GM19035 (cell line): ENCODE results near the gene MYL5.
"Not testable (repeated sequence)": the region's sequence is repeated elsewhere in the genome, so short reads cannot be mapped to it uniquely, and the experiment has no call there.

Experiments
- ATAC-seq: cut with Tn5 transposase; IDR thresholded peaks from one replicate; pipeline ENCODE4 v1.9.1; 2021; ENCODE audit not compliant: unreplicated experiment

The MYL5 gene, protein sequence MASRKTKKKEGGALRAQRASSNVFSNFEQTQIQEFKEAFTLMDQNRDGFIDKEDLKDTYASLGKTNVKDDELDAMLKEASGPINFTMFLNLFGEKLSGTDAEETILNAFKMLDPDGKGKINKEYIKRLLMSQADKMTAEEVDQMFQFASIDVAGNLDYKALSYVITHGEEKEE

DNA sequence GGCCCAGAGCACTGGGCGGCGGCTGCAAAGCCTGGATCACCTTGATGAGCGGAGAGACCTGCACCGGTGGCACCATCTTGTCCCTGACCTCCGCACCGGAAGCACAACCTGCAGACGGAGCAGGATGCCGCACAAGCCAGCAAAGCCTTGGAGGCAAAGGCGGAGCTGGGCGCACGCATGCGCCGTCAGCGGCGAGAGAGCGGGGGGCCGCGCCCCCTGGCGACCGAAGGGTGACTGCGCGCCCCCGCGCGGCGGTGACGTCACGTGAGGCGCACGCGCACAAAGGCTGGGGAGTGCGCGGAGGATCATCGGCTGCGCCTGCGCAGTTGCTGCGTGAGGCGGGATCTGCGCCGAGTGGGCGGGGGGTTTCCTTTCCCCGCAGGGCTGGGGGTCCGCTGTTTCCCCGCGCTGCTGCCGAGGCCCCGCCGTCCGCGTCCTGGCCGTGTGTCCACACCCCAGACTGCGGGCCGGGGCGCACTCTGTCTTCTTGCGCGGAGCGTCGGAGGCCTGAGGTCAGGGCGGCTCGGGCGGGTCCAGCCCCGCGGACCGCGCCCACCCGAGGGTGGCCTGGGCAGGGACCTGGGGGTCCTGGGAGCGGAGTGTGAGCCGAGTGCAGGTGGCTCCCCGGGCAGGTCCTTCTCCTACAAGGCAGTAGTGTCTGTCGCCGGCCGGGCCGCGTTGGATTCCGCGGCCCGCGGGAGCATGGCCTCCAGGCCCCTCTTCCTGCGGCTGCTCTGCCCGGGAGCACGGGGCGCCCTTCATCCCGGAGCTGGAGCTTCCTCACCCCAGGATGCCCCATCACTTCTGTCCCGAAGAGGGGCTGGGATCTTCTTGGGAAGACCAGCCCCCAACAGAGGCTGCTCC, at the start of gene MYL5, which contains the start of gene ATP5ME:
MYL5 (plus strand) TSS at position 371 of the 864 bp plus-strand sequence. CDS start 3,485 bp downstream, outside the sequence.
ATP5ME (minus strand) TSS at position 105 of the 864 bp plus-strand sequence; CDS start at position 76, 29 bp downstream.
- peak; percentile 79 for ATAC-seq

- no peak for ATAC-seq
These were observed 49.4 kb upstream of the MYL5 start, which contains the start of gene PDE6B for GRCh38 chr4:624705-625590. PDE6B (plus strand) TSS chr4:625573; CDS start chr4:625627, 54 bp downstream.

GRCh38 chr4:625631-626161, 48.6 kb upstream of the MYL5 start:
- no peak for ATAC-seq

DNA sequence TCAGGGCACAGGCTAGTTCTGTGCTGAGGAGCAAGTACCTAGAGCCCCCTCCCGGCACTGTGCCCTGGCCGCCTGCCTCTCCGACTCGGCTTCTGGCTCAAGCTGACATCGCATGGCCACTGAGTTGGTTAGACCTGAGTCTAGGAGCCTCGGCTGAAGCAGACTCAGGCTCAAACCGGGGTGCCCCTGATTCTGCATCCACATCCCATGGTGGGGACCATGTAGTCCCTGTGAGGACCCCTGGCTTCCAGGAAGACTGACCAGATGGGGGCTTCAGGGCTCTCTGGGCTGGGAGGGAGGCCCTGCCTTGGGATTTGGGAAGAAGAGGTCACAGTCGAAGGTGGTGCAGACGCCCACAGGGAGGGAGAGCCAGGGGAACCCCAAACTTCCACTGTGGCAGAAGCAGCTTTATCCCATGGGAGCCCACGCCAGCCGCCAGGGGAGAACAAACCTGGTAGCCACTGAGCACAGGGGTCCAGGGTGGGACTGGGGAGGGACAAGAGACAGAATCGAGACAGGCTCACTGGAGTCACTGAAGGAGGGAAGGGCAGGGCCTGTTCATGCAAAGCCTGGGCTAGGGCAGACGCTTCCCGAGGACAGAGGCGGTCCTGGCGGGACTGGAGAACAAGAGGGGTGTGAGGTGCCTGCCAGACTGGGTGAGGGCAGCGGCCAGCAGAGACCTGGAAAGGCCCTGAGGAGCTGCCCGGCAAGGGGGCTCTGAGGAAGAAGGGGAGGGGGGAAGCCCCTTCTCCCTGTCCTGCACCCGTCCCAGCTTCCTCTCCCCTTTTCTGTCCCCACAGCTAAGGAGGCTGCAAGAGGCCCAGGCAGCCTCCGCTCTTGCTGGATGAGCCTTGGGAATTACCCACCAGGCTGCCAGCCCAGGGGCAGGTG, 47.9 kb upstream of the MYL5 start:
- ATAC-seq, result no peak

- no peak for ATAC-seq
These were observed 46.8 kb upstream of the MYL5 start for GRCh38 chr4:627347-628125.

- ATAC-seq, result no peak
These were observed 46.0 kb upstream of the MYL5 start for GRCh38 chr4:628311-628741.

DNA sequence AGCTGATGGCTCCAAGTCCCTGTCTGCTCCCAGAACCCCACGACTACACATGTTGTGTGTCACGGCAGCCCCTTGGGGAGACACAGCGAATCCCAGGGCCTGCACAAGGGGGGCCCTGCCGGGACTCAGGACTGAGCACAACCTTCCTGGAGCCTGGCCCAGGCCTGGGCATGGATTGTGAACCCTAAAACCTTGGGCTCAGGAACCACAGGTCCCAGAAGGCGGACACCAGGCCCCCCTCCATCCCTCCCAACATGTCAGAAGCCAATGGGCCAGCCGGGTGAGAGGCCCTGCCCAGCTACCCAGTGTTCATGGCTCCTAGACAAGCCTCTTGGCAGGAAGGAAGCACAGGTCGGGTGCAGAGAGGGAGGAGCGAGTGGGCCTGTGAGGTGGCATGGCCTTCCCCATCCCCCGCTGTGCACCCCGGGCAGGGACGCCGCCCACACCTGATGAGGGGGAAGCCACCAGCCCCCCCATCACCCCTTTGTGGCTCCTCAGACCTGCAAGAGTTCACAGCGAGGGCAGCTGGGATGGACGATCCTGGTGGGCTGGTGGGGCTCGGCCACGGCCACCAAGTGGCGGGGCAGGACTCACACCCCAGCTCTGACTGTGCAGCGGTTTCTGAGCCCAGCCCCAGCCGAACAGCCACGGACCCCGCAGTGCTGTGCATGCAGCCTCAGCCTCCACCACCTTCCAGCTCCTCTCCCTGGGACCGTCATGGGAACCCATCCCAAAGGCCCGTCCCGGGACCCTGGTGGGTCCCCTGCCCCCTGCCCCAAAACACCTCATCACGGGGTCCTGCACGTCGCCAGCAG, 45.3 kb upstream of the MYL5 start:
- no peak for ATAC-seq

- ATAC-seq, result no peak
These were observed 44.8 kb upstream of the MYL5 start for GRCh38 chr4:629636-629914.

DNA sequence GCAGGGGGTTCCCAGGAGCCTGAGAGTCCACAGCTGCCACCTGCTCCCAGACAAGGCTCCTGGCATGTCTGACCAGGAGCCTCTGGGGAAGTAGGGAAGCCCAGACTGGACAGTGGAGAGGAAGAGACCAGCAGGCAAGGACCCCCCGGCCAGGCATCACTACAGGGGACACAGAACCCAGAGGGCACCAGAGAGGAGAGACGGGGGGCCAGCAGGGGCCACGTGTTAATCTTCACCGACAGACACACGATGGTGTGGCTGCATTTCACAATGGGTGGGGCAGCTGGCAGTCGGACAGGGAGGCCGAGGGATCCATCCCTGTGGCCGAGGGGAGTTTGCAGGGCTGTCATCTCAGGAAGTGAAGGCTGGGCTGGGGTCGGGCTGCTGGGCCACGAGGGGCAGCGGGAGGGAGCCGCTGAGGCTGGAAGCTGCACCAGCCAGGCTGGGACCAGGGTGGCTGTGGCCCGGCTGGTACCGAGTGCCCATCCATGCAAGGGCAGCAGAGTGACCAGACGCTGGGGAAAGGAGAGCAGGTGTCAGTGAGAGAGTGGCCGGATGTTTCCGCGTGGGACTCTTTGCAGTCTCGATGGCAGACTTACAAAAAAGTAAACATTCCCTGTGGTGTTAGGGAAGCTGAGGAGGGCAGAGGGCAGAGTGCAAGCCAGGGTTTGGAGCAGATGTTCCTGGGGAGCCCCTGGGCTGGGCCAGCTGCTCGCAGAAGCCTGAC, 44.3 kb upstream of the MYL5 start:
- no peak for ATAC-seq

- no peak for ATAC-seq
These were observed 43.7 kb upstream of the MYL5 start for GRCh38 chr4:630656-631055.

- ATAC-seq, result no peak
These were observed 42.0 kb upstream of the MYL5 start for GRCh38 chr4:632196-632790.

DNA sequence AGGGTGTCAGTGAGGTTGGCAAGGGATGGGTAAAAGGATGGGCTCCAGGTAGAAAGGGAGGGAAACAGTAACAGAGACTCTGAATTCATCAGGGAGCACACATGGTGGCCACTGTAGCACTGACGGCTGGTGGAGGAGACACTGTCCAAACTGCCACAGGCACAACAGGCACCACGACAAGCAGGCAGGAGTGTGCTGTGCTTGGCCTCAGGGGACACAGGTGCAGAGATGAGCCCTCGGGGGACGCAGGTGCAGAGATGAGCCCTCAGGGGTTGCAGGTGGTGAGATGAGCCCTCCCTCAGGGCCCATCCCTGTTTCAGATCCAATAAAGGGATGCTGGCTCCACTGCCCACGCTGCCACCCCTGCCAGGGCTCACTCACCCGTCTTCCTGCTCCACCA, 41.4 kb upstream of the MYL5 start:
- no peak for ATAC-seq

DNA sequence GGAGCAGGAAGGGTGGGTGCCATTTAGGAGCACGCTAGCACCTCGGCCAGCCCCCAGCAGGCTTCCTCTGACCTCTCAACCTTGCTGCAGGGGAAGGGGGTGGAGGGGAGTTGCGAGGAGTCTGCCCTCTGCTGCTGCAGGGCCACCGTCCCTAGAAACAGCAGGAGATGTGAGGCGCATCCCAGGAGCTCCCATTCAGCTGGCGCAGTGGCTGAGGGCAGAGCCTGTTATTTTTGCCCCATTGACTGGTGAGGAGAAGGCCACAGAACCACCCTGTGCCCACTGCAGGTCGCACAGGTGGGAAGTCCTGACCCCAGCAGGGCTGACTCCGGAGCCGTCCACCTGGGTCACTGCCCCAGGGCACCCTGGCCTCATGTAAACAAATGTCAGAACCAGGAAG, 40.9 kb upstream of the MYL5 start:
- ATAC-seq, result no peak

DNA sequence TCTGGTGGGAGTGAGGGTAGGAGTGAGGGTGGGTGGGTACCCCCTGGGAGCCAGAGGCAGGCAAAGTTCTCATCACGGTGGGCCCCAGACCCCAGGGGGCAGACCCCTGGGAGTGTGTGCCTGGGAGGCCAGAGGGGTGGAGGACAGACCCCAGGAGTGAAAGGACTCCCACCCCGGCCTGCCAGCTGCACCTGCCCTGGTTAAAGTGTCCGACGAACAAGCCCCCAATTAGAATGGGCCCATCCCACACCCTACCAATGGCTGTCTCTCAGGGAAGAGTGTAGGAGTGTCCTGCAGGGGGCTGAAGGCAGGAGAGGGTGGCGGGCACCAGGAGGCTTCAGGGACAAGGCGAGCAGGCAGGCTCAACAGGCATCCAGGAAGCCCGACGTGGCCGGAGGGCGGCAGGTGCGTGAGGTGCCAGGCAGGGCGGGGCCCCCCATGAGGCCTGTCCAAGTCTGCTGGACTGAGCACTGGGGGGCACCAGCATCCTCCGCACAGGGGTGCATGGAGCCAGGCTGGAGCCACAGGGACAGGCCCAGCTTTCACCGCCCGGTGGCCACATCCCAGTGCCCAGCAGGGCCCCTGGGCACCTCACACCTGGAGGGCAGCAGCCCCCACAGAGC, 40.3 kb upstream of the MYL5 start:
- no peak for ATAC-seq

DNA sequence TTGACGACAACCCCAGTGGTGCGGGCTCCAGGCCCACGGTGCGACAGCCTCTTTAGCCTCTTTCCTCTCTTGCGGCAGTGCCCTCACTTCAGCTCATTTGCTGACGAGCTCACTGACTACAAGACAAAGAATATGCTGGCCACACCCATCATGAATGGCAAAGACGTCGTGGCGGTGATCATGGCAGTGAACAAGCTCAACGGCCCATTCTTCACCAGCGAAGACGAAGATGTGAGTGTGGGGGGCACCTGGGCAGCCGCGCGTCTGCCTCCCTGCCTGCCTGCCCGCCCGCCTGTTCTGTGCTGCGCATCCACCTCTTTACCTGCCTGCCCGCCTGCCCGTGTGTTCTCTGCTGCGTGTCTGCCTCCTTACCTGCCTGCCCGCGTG, 39.8 kb upstream of the MYL5 start:
- no peak for ATAC-seq

GRCh38 chr4:635066-635835, 39.1 kb upstream of the MYL5 start:
- not testable (repeated sequence) for ATAC-seq
